GM12873 (cell line): ENCODE measurements around the gene AUTS2.

Experiments used
- CTCF ChIP-seq: IDR thresholded peaks from 2 replicates; pipeline ENCODE4 v1.5.1; 2012; ENCODE audit warnings: low read depth, mild to moderate bottlenecking, moderate library complexity, low read length, control low read depth; ENCODE audit not compliant: insufficient read depth; ENCODE audit errors: missing control alignments

Gene AUTS2

GRCh38 chr7:70016044-70016770, 417.9 kb downstream of the AUTS2 start:
- TF ChIP-seq CTCF, result no peak

- TF ChIP-seq CTCF, result no peak
These were observed 419.1 kb downstream of the AUTS2 start for GRCh38 chr7:70017357-70017756.

GRCh38 chr7:70018700-70019099, 420.4 kb downstream of the AUTS2 start:
- TF ChIP-seq CTCF, result no peak

- no peak for TF ChIP-seq CTCF
These were observed 429.6 kb downstream of the AUTS2 start for GRCh38 chr7:70027867-70028266.

GRCh38 chr7:70028620-70029019, 430.3 kb downstream of the AUTS2 start:
- TF ChIP-seq CTCF, result no peak

GRCh38 chr7:70029993-70030392, 431.7 kb downstream of the AUTS2 start:
- no peak for TF ChIP-seq CTCF

GRCh38 chr7:70030745-70031144, 432.5 kb downstream of the AUTS2 start:
- TF ChIP-seq CTCF, result no peak
